Trophoblast cell (in vitro differentiated cells and primary cell): ENCODE measurements around the gene FIZ1.

Source experiments
- DNase-seq, 2 donors: peaks; one replicate each; pipeline ENCODE4 v3.0.0-alpha.2; 2016
- H2AFZ ChIP-seq: 2 replicates; pipeline ENCODE4 v1.6.1; 2013; ENCODE audit warnings: low read length, moderate library complexity, mild to moderate bottlenecking; ENCODE audit not compliant: insufficient read depth, poor library complexity
- H2AK5ac ChIP-seq: 2 replicates; pipeline ENCODE4 v1.6.1; 2013; ENCODE audit warnings: mild to moderate bottlenecking, low read length
- H2BK120ac ChIP-seq: 2 replicates; pipeline ENCODE4 v1.6.1; 2013; ENCODE audit warnings: low read length, mild to moderate bottlenecking, moderate library complexity; ENCODE audit not compliant: insufficient read depth, poor library complexity
- H2BK12ac ChIP-seq: 2 replicates; pipeline ENCODE4 v1.6.1; 2013; ENCODE audit warnings: mild to moderate bottlenecking, low read length, moderate library complexity
- H2BK5ac ChIP-seq: 2 replicates; pipeline ENCODE4 v1.6.1; 2013; ENCODE audit warnings: low read length, low read depth, moderate library complexity, mild to moderate bottlenecking; ENCODE audit not compliant: poor library complexity
- H3K14ac ChIP-seq: 2 replicates; pipeline ENCODE4 v1.6.1; 2013; ENCODE audit warnings: mild to moderate bottlenecking, low read length
- H3K18ac ChIP-seq: 2 replicates; pipeline ENCODE4 v1.6.1; 2013; ENCODE audit warnings: mild to moderate bottlenecking, low read length
- H3K23ac ChIP-seq: 2 replicates; pipeline ENCODE4 v1.6.1; 2013; ENCODE audit warnings: low read length
- H3K27ac ChIP-seq: 2 replicates; pipeline ENCODE4 v1.5.1; 2013; ENCODE audit warnings: low read depth, mild to moderate bottlenecking, inconsistent platforms, low read length, moderate library complexity
- H3K27me3 ChIP-seq: 2 replicates; pipeline ENCODE4 v1.6.1; 2013; ENCODE audit warnings: inconsistent platforms, mild to moderate bottlenecking, low read length, moderate library complexity; ENCODE audit not compliant: insufficient read depth
- H3K36me3 ChIP-seq, 2 experiments: 1 replicate in 1 of 2; 2 replicates in 1 of 2; pipeline ENCODE4 v1.6.1; 2013; ENCODE audit warnings: low read length in 2 of 2, mild to moderate bottlenecking in 2 of 2, moderate library complexity in 1 of 2; ENCODE audit not compliant: insufficient read depth in 2 of 2, control insufficient read depth in 1 of 2
- H3K4ac ChIP-seq: 2 replicates; pipeline ENCODE4 v1.6.1; 2013; ENCODE audit warnings: low read depth, mild to moderate bottlenecking, low read length, moderate library complexity
- H3K4me1 ChIP-seq, 2 experiments: 1 replicate in 1 of 2; 2 replicates in 1 of 2; pipeline ENCODE4 v1.6.1; 2013; ENCODE audit warnings: low read length in 2 of 2, mild to moderate bottlenecking in 2 of 2, moderate library complexity in 1 of 2; ENCODE audit not compliant: insufficient read depth in 2 of 2, control insufficient read depth in 1 of 2
- H3K4me2 ChIP-seq: 2 replicates; pipeline ENCODE4 v1.6.1; 2013; ENCODE audit warnings: inconsistent platforms, mild to moderate bottlenecking, low read length, moderate library complexity
- H3K4me3 ChIP-seq: 2 replicates; pipeline ENCODE4 v1.5.1; 2013; ENCODE audit warnings: mild to moderate bottlenecking, low read depth, low read length, inconsistent platforms
- H3K79me1 ChIP-seq: one replicate; pipeline ENCODE4 v1.6.1; 2013; ENCODE audit warnings: low read length
- H3K79me2 ChIP-seq: 2 replicates; pipeline ENCODE4 v1.6.1; 2013; ENCODE audit warnings: low read length, mild to moderate bottlenecking; ENCODE audit not compliant: control insufficient read depth, insufficient read depth, poor library complexity
- H3K9ac ChIP-seq: 2 replicates; pipeline ENCODE4 v1.6.1; 2013; ENCODE audit warnings: mild to moderate bottlenecking, low read length
- H3K9me3 ChIP-seq: 2 replicates; pipeline ENCODE4 v1.6.1; 2013; ENCODE audit warnings: low read depth, mild to moderate bottlenecking, control low read depth, inconsistent platforms, low read length; ENCODE audit not compliant: insufficient read depth
- H4K12ac ChIP-seq: 2 replicates; pipeline ENCODE4 v1.6.1; 2013; ENCODE audit warnings: low read depth, mild to moderate bottlenecking, low read length, moderate library complexity
- H4K8ac ChIP-seq: 2 replicates; pipeline ENCODE4 v1.6.1; 2013; ENCODE audit warnings: low read depth, mild to moderate bottlenecking, low read length, moderate library complexity
- H4K91ac ChIP-seq: one replicate; pipeline ENCODE4 v1.6.1; 2013; ENCODE audit warnings: low read depth, mild to moderate bottlenecking, low read length, moderate library complexity
- WGBS: extraction: QIAGEN DNeasy Blood & Tissue Kit; methylation state at CpG from one replicate; pipeline ENCODE4 v1.1.7; 2013; ENCODE audit warnings: missing lambda C conversion rate; ENCODE audit not compliant: insufficient read length, insufficient coverage; ENCODE audit errors: extremely low coverage; 5-methylcytosine and 5-hydroxymethylcytosine counted together

The FIZ1 gene

DNA sequence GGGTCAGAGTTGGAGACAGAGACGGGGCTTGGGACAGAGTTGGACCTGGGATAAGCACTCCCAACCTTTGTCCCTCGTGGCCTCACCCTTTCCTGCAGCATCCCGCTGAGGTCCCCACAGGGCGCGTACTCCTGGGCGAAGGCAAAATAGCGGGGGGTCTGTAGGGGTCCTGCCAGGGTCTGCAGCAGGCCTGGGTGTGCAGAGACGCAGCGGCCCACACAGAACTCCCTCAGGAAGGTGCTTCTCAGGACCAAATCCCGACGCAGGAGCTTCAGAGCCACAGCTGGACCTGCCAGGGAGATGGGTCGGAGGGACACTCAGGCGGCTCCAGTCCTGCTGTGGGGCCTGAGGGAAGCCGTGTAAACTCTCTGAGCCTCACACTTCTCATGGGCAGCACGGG lies 55.3 kb downstream of the FIZ1 start:
- Histone ChIP-seq H2BK5ac (no peak overlapping the region), H3K27ac (no peak overlapping the region), H3K79me2 (no peaks in the 10 kb centered on the region), H4K91ac (no peak overlapping the region), H3K4me1 (peaks cover 0 to 3% of the 10 kb centered on the region in 2 experiments), H3K4ac (no peak overlapping the region), H3K9ac (no peak overlapping the region), H3K36me3 (no peaks in the 10 kb centered on the region), H2BK120ac (no peak overlapping the region), H3K14ac (no peak overlapping the region), H3K79me1 (no peaks in the 10 kb centered on the region), H2AFZ (no peak overlapping the region), H2BK12ac (no peak overlapping the region), H4K12ac (no peak overlapping the region), H4K8ac (no peak overlapping the region), H3K4me2 (no peak overlapping the region), H3K23ac (no peak overlapping the region), H3K9me3 (peaks cover 2% of the 10 kb centered on the region), H3K27me3 (no peaks in the 10 kb centered on the region), H2AK5ac (no peak overlapping the region), H3K18ac (no peak overlapping the region), H3K4me3 (no peak overlapping the region)
- DNase-seq, result no peak
- no CpG with 5 or more reads among the region's 15 CpGs for WGBS

DNA sequence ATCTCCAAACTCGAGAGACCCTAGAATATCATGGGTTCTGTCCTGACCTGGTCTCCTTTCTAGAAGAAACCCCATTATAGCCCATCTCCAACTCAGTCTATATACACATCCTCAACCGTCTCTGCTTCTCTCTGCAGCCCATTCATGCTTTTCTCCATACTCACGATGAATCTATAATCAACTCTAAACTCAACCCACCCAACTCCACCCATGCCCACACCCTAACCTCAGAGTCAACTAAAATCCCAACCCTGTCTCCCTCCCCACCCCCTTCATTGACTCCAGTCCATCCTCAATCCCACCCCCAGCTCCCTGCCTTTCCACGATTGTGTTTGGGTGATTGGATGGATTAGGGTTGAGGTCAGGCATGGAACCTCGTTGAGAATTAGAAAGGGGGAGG lies 55.8 kb downstream of the FIZ1 start:
- H2BK120ac ChIP-seq, result no peak overlapping the region
- no peak overlapping the region for H2BK12ac ChIP-seq
- H3K27ac ChIP-seq, result no peak overlapping the region
- no peak overlapping the region for H3K4me3 ChIP-seq
- H3K9me3 ChIP-seq, result peaks cover 2% of the 10 kb centered on the region
- WGBS, result 95% methylated on average over 2 of the region's 5 CpGs
- no peak overlapping the region for H3K14ac ChIP-seq
- H4K12ac ChIP-seq, result no peak overlapping the region
- H3K4me2 ChIP-seq, result no peak overlapping the region
- H3K4ac ChIP-seq, result no peak overlapping the region
- H3K18ac ChIP-seq, result no peak overlapping the region
- no peak for DNase-seq
- H3K4me1 ChIP-seq, result peaks cover 0 to 3% of the 10 kb centered on the region in 2 experiments
- no peaks in the 10 kb centered on the region for H3K27me3 ChIP-seq
- H3K79me1 ChIP-seq, result no peaks in the 10 kb centered on the region
- no peak overlapping the region for H2BK5ac ChIP-seq
- H3K23ac ChIP-seq, result no peak overlapping the region
- H3K9ac ChIP-seq, result no peak overlapping the region
- no peak overlapping the region for H2AFZ ChIP-seq
- H3K36me3 ChIP-seq, result no peaks in the 10 kb centered on the region
- H4K91ac ChIP-seq, result no peak overlapping the region
- no peaks in the 10 kb centered on the region for H3K79me2 ChIP-seq
- no peak overlapping the region for H4K8ac ChIP-seq
- H2AK5ac ChIP-seq, result no peak overlapping the region

DNA sequence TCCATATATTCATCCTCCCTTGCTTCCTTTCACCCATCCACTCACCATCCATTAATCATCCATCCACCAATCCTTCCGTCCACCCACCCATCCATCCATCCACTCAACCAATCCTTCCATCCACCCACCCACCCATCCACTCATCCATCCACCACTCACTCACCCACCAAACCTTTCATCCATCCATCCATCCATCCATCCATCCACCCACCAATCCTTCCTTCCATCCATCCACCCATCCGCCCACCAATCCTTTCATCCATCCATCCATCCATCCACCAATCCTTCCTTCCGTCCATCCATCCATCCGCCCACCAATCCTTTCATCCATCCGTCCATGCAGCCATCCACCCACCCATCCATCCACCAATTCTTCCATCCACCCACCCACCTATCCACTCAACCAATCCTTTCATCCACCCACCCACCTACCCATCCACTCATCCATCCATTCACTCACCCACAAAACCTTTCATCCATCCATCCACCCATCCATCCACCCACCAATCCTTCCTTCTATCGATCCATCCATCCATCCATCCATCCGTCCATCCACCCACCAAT lies 56.9 kb downstream of the FIZ1 start:
- H3K27ac ChIP-seq, result no peak overlapping the region
- peaks cover 2% of the 10 kb centered on the region for H3K9me3 ChIP-seq
- H3K14ac ChIP-seq, result no peak overlapping the region
- H4K8ac ChIP-seq, result no peak overlapping the region
- no peak overlapping the region for H2AK5ac ChIP-seq
- H3K79me2 ChIP-seq, result no peaks in the 10 kb centered on the region
- no peak overlapping the region for H4K91ac ChIP-seq
- H4K12ac ChIP-seq, result no peak overlapping the region
- H3K18ac ChIP-seq, result no peak overlapping the region
- H3K36me3 ChIP-seq, result no peaks in the 10 kb centered on the region
- H2BK120ac ChIP-seq, result no peak overlapping the region
- WGBS, result over 99% methylated on average over 7 of the region's 7 CpGs
- H3K4me2 ChIP-seq, result no peak overlapping the region
- no peak overlapping the region for H2BK12ac ChIP-seq
- H3K9ac ChIP-seq, result no peak overlapping the region
- H3K79me1 ChIP-seq, result no peaks in the 10 kb centered on the region
- H3K4me3 ChIP-seq, result no peak overlapping the region
- peaks cover 0 to 4% of the 10 kb centered on the region in 2 experiments for H3K4me1 ChIP-seq
- no peak overlapping the region for H3K23ac ChIP-seq
- H2BK5ac ChIP-seq, result no peak overlapping the region
- no peak overlapping the region for H3K4ac ChIP-seq
- no peaks in the 10 kb centered on the region for H3K27me3 ChIP-seq
- no peak for DNase-seq
- no peak overlapping the region for H2AFZ ChIP-seq
